ENCODE data around the gene CDK13.

GRCh38 chr7:39971924-39972323 is 21.9 kb downstream of the CDK13 start:
- TF ChIP-seq POLR2A (IDR thresholded peaks at IDR 0.05) (no peak), EP300 (IDR thresholded peaks at IDR 0.05) (no peak), CTCF (IDR thresholded peaks at IDR 0.05) (no peak), POLR2AphosphoS5 (IDR thresholded peaks at IDR 0.05) (no peak)
